Body of pancreas (tissue), 4 donors: Measurements from ENCODE around the gene TCTN1. TPM values are rescaled to one million over a fixed set of nuclear protein-coding genes. Genes with fewer than 3 reads are reported as not detected.
A peak's percentile ranks its signal among the peaks of the same experiment; 100 is the strongest.

Experiments
- ATAC-seq: fragments of 150-250 bp; one replicate; pipeline ENCODE4 v1.9.1; 2016
- DNase-seq, 4 donors: peaks; one replicate each; pipeline ENCODE4 v3.0.0-alpha.2; 2019
- H3K27ac ChIP-seq, 4 donors: fragments of 200-600 bp; sonication (generic); 1 replicate in 3 of 4; 2 replicates in 1 of 4; pipeline versions ENCODE4 v1.5.1 to v1.6.1; 2016 to 2019; ENCODE audit warnings: mild to moderate bottlenecking in 1 of 4, mixed read lengths in 1 of 4, moderate library complexity in 1 of 4
- H3K27me3 ChIP-seq, 2 donors: fragments of 200-600 bp; sonication (generic); one replicate each; pipeline ENCODE4 v1.6.0; 2016; ENCODE audit warnings: mild to moderate bottlenecking in 1 of 2
- H3K36me3 ChIP-seq, 2 donors: fragments of 200-600 bp; sonication (generic); replicated peaks in 1 of 2; 2 replicates each; pipeline ENCODE4 v1.5.1; 2016; ENCODE audit warnings: low read depth in 2 of 2; ENCODE audit not compliant: insufficient read depth in 1 of 2
- H3K4me1 ChIP-seq: fragments of 200-600 bp; sonication (generic); one replicate; pipeline ENCODE4 v1.6.0; 2016
- H3K4me3 ChIP-seq, 2 donors: fragments of 200-600 bp; sonication (generic); 1 replicate in 1 of 2; 2 replicates in 1 of 2; pipeline ENCODE4 v1.5.1; 2016 to 2019
- H3K9me3 ChIP-seq, 3 donors: fragments of 200-600 bp; sonication (generic); 1 replicate in 2 of 3; 2 replicates in 1 of 3; pipeline ENCODE4 v1.5.1; 2016
- POLR2A ChIP-seq, 3 donors: fragments of 450-650 bp; IDR thresholded peaks; one replicate each; pipeline ENCODE4 v1.6.1; 2016; ENCODE audit warnings: antibody characterized with exemption in 3 of 3, mild to moderate bottlenecking in 2 of 3
- WGBS, 2 donors: methylation state at CpG; one replicate each; pipeline ENCODE4 v1.1.5; 2017; 5-methylcytosine and 5-hydroxymethylcytosine counted together
- intact Hi-C: fragments of 100-400 bp; cut with DNase I; formaldehyde crosslinking; loops from one replicate; pipeline ENCODE4 v1.15.1; 2023
- total RNA-seq, 2 donors: library from RNA; depleted of rRNA; stranded (reverse); fragments of >200 nt; gene quantifications; one replicate each; pipeline ENCODE4 v1.1.0, GENCODE V29; 2016
- TF ChIP-seq, protein P1 (sequence below), 7 experiments: fragments of 450-650 bp in 4 of 7; fragments of 200-600 bp in 3 of 7; sonication (generic) in 3 of 7; IDR thresholded peaks; one replicate each; pipeline ENCODE4 v1.5.1; 2016 to 2019; ENCODE audit warnings: antibody characterized with exemption in 7 of 7

The TCTN1 gene
- total RNA-seq, 2 donors from 2014 or later: 54.7 to 95.6 TPM

DNA sequence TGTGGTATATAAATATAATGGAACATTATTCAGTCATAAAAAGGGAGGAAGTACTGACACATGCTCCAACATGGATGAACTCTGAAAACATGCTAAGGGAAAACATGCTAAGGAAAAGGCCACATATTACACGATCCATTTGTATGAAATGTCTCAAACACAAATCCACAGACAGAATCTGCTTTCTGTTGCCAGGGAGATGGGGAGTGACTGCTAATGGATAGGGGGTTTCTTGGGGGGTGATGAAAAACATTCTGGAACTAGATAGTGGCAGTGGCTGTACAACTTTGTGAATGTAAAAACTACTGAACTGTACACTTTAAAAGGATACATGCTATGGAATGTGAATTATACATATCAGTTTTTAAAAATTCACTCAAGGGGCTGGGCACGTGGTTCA is 37.4 kb upstream of the TCTN1 start:
- Histone ChIP-seq H3K27ac (no peak overlapping the region), H3K4me1 (peaks cover 51% of the 10 kb centered on the region), H3K27me3 (no peaks in the 10 kb centered on the region), H3K4me3 (no peak overlapping the region), H3K9me3 (no peaks in the 10 kb centered on the region), H3K36me3 (no peaks in the 10 kb centered on the region)
- intact Hi-C loops: no loop called here
- no peak for DNase-seq
- ATAC-seq: no peak
- TF ChIP-seq POLR2A (IDR thresholded peaks at IDR 0.05): no peak
- TF ChIP-seq, protein P1, sequence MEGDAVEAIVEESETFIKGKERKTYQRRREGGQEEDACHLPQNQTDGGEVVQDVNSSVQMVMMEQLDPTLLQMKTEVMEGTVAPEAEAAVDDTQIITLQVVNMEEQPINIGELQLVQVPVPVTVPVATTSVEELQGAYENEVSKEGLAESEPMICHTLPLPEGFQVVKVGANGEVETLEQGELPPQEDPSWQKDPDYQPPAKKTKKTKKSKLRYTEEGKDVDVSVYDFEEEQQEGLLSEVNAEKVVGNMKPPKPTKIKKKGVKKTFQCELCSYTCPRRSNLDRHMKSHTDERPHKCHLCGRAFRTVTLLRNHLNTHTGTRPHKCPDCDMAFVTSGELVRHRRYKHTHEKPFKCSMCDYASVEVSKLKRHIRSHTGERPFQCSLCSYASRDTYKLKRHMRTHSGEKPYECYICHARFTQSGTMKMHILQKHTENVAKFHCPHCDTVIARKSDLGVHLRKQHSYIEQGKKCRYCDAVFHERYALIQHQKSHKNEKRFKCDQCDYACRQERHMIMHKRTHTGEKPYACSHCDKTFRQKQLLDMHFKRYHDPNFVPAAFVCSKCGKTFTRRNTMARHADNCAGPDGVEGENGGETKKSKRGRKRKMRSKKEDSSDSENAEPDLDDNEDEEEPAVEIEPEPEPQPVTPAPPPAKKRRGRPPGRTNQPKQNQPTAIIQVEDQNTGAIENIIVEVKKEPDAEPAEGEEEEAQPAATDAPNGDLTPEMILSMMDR (IDR thresholded peaks at IDR 0.05): no peak
- WGBS, 2 donors: 95% methylated on average over 2 of the region's 2 CpGs

DNA sequence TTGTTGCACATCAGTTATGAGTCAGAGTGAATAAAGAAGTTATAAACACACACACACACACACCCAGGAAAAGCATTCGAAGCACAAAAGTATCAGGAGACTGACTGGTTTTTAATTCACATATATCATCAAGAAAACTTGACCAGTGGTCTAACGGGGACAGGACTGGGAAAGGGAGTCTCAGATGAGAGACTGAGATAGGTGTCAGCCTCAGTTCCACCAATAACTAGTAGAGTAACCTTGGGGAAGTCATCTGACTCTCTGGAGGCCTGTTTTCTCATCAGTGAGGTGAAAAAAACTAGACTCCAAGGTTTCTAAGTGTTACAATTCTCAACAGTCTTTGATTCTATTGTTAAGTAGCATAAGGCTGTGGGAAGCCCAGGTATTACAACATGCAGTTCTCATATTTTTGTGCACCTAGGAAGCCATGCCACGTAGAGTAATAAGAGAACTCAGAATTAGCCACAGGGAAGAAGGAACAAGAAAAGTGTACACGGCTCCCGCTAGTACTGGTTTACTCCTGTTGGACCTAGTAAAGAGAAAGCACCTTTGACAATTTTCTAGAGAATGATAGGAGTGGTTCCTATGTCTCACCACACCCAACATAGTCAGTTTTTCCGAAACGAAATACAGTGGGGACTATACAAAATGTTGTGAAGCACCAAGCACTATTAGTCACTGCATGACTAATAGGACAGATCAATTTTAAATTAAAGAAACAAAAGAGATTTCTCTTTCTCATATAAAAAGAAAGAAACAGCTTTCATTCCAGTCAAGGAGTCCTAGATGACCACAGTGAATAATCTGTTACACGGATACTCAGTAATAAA is 35.9 kb upstream of the TCTN1 start:
- Histone ChIP-seq H3K27me3 (no peaks in the 10 kb centered on the region), H3K36me3 (no peaks in the 10 kb centered on the region), H3K4me1 (peaks cover 54% of the 10 kb centered on the region), H3K9me3 (no peaks in the 10 kb centered on the region), H3K27ac (peak overlapping the region in 2 of 4 donors; percentile 36 to 61), H3K4me3 (no peak overlapping the region)
- ATAC-seq (no peak), DNase-seq (no peak)
- intact Hi-C loops: no loop called here
- 43 to 44% methylated on average over 8 of the region's 8 CpGs for WGBS, 2 donors
- TF ChIP-seq, protein P1 (IDR thresholded peaks at IDR 0.05): no peak
- TF ChIP-seq POLR2A (IDR thresholded peaks at IDR 0.05): no peak

DNA sequence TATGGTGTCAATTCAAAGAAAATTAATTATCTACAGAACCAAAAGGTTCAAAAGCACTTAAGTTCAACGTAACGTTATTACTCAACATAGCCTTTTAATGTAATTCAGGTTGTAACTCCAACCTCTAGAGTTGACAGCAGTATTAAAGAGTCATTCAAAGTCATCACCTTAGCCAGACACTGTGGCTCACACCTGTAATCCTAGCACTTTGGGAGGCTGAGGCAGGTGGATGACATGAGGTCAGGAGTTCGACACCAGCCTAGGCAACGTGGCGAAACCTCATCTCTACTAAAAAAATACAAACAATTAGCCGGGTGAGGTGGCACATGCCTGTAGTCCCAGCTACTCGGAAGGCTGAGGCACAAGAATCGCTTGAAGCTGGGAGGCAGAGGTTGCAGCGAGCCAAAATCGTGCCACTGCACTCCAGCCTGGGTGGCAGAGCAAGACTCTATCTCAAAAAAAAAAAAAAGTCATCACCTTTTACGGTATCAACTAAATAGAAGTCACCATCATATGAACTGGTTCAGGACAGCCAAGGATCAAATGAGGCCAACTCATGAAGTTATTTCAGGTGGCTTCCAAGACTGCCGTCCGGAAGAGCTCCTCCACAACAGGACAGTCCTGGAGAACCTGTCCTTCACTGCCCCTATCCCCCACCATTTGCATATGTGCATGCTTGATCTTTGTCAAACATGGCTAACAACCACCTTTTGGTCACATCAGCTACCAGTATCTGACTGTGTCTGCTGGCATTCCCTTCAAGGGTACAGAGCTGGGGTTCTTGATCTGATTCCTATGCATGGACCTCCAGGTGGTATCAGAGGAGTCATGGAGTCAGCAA is 35.0 kb upstream of the TCTN1 start:
- peaks cover 59% of the 10 kb centered on the region for H3K4me1 ChIP-seq
- DNase-seq (no peak), ATAC-seq (no peak)
- no peaks in the 10 kb centered on the region for H3K36me3 ChIP-seq
- H3K9me3 ChIP-seq: no peaks in the 10 kb centered on the region
- H3K4me3 ChIP-seq: no peak overlapping the region
- peak overlapping the region in 1 of 4 donors; percentile 61 for H3K27ac ChIP-seq
- H3K27me3 ChIP-seq: no peaks in the 10 kb centered on the region
- intact Hi-C loops: no loop called here
- TF ChIP-seq, protein P1 (IDR thresholded peaks at IDR 0.05): no peak
- TF ChIP-seq POLR2A (IDR thresholded peaks at IDR 0.05): no peak
- WGBS, 2 donors: 82 to 86% methylated on average over 13 of the region's 13 CpGs

DNA sequence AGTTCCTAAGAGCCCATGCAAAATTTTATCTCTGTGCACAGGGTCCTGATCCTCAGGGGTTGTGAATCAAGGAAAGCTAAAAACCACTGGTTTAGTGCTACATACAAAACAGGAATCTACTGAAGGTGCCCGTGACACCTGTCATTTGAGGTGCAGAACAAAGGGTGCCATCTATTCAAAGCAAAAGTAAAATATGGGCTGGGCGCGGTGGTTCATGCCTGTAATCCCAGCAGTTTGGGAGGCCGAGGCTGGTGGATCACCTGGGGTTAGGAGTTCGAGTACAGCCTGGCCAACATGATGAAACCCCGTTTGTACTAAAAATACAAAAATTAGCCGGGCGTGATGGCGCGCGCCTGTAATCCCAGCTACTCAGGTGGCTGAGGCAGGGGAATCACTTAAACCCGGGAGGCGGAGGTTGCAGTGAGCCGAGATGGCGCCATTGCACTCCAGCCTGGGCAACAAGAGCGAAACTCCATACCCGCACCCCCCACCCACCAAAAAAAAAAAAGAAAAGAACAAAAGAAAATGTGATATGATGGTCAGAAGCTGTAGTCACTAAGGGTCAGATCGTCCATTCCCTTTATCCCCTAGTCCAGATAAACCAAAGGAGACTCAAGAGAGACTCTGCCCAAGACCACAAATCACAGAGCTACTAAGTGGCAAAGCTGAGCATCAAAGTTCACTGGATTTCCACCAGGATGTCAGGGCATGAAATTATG is 34.2 kb upstream of the TCTN1 start:
- no peak for ATAC-seq
- no peak overlapping the region for H3K4me3 ChIP-seq
- peaks cover 67% of the 10 kb centered on the region for H3K4me1 ChIP-seq
- no peaks in the 10 kb centered on the region for H3K36me3 ChIP-seq
- WGBS, 2 donors: 90 to 98% methylated on average over 18 of the region's 18 CpGs
- intact Hi-C loops: no loop called here
- H3K9me3 ChIP-seq: no peaks in the 10 kb centered on the region
- no peak overlapping the region for H3K27ac ChIP-seq
- H3K27me3 ChIP-seq: no peaks in the 10 kb centered on the region
- DNase-seq: no peak
- no peak for TF ChIP-seq POLR2A (IDR thresholded peaks at IDR 0.05)
- TF ChIP-seq, protein P1 (IDR thresholded peaks at IDR 0.05): no peak
